Measurements from ENCODE around the gene COL10A1.

Gene COL10A1

DNA sequence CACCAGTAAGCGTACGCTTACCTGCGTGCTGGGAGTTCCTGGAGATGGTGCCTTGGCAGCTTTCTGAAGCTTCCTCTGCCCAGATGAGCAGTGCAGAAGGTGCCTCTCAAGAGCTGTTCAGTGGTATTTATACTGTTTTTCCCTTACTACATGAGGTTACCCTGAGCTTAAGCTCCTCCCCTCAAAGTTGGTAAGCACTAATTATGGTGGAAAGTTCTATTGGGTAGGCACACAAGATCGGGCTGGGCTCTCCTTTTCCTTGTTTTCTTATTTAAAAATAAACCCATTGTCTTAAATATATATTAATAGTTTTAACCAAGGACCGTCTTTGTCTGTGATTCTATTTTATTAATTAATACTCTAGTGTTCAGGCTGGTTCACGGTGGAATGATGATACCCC is at the start of gene COL10A1:
Gene COL10A1, minus strand, starts transcription at position 101 of the 400 bp plus-strand sequence. CDS start 640 bp downstream, outside the sequence.
- DNase-seq: no peak

DNA sequence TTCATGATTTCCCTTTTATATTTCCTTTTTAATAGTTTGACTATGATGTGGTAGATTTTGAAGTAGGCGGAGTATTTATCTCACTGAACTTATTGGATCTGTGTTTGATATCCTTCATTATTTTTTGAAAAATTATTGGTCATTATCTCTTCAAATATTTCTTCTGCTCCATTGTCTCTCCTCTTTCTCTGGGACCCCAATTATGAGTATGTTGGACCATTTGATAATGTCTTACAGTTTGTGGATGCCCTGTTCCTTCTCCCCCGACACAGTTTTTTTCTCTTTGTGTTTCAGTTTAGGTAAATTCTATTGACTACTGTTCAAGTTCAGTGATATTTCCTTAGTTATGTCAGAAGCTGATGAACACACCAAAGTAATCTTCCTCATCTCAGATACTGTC is 49.4 kb upstream of the COL10A1 start:
- DNase-seq: no peak

DNA sequence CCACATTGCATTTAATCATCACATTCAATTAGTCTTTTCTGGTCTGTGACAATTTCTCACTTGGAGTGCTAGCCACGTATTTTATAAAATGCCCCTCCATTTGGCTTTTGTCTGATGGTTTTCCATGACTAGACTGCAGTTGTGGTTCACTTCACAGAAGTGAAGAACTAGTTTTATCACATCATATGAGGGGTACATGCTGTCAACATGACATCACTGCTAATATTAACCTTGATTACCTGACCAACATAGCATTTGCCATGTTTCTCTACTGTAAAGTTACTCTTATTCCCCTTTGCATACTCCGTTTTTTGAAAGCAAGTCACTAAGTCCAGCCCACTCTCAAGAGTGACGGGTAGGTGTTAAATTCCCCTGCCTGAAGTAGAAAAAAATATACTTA is 48.0 kb upstream of the COL10A1 start:
- no peak for DNase-seq

DNA sequence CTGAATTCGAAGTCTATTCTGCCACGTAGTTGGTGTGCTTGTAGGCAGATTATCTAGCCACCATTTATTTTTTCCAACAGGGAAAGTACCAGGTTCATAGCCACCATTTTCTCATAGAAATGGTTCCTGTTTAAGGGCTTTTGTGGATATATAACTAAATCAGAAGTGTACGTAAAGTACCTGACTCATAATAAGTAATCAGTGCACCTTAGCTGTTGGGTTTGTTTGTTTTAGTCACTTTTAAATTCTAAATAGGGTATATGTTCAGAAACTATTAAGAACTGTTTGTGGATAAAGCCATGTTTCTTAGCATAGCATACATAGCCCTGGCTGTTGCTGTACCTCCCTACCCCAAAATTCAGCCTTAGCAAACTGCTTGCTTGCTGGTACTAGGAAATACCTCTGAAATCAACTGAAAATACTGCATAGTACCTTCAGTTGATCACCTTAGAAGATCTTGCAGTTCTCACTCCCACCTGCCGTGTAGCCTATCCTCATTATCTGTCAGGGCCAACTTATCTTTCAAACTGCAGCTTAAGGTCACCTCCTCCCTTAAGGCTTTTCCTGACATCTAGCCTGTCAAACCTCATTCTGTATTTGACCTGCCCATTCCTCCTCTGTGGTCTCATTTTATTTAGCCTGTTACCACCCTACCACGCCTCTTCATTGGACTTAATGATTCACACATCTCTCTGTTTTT is 44.6 kb upstream of the COL10A1 start:
- peak; percentile 14 for DNase-seq

DNA sequence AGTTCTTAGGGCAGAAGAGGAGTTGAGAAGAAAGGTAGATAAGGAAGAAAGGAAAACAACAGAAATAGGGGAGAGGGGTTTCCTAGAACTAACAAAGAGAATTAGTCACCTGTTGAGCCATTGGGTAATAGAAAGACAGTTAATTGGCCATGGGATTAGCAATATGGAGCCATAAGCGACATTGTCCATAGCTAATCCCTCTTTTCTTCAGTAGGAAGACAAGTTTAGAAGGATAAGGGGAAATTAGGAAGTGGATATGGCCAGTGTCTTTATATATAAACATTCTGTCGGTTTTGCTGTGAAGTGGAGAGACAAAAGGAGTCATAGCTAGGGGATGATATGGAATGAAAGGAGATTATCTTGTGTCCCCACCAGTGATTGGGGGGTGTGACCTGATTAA is 43.9 kb upstream of the COL10A1 start:
- DNase-seq: no peak

DNA sequence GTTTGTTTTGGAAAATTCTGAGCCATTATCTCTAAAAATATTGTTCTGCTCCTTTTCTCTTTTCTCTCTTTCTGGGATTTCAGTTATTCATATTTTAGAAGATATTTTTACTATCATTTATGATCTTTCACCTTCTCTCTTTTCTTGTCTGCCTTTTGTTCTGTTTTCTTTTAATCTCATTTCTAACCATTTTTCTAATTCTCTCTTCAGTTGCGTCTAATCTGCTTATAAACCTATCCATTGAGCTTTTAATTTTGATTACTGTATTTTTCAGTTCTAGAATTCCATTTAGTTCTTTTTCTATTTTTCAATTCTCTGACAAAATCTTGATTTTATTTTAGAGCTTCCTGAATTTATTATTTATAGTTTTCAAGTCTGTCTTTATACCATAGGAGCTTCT is 42.2 kb upstream of the COL10A1 start:
- no peak for DNase-seq

DNA sequence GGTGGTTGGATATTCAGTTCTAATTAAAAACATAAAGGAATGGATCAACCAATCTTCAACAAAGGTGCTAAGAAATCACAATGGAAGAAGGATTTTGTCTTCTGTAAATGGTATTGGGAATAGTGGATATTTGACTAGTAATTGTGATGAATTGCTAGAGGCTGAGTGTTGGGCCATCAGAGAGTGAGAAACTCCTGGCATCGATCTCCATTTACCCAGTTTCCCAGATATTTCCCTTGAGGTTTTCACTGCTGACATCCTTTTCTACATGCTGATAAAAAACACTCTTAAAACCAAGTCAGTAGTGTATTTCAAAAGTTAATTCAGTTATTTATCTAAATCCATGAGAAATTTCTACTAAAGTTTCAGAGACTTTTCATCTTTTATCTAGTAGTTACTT is 40.4 kb upstream of the COL10A1 start:
- no peak for DNase-seq

DNA sequence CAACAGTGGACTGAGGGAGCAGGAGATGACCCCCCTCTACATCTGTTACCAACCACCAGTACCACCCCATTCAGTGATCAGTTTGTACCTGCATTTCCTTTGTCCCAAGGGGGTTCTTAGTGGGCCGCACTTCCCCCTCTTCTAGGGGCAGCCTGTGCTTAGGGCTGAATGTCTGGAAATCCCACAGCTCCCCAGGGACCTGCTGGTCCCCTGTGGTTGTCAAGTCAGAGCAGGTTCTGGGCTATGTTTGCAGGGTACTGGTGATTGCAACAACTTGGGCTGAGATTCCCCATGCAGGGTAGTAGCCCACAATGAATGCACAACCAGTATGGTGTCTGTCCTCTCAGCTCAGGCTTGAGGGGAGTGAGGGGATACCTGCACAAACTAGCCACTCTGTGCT is 39.7 kb upstream of the COL10A1 start:
- DNase-seq: no peak

DNA sequence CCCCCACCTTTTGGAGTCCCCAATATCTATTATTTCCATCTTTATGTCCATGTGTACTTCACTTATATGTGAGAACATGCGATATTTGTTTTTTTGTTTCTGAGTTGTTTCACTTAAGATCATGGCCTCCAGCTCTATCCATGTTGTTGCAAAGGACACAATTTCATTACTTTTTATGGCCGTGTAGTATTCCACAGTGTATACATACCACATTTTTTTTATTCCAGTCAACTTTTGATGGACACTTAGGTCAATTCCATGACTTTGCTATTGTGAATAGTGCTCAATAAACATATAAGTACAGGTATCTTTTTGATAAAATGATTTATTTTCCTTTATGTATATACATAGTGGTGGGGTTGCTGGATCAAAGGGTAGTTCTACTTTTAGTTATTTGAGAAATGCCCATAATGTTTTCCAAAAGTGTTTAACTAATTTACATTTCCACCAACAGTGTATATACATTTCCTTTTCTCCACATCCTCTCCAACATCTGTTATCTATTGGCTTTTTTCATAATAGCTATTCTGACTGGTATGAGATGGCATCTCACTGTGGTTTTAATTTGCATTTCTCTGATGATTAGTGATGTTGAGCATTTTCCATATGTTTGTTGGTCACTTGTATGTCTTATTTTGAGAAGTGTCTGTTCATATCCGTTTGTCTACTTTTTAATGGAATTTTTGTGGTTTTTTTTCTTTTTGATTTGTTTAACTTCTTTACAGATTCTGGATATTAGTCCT is 34.0 kb upstream of the COL10A1 start:
- DNase-seq: no peak

DNA sequence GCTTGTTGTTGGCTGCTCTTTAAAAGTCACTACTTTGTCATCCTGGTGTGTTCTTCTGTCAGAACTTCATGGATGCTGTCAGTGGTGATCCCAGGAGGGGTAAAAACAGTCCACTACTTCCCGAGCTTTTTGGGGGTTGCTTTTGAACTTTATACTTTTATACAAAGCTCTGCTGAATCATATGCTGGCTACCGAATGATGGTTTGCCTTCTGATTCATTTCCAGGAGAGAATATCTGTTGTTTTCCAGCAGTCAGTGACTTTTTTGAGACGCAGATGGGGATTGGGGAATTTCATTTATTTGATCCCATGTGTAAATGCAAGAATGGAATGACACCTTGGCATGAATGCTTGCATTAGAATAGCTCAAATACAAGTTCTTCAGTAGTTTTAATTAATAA is 32.7 kb upstream of the COL10A1 start:
- DNase-seq: no peak

DNA sequence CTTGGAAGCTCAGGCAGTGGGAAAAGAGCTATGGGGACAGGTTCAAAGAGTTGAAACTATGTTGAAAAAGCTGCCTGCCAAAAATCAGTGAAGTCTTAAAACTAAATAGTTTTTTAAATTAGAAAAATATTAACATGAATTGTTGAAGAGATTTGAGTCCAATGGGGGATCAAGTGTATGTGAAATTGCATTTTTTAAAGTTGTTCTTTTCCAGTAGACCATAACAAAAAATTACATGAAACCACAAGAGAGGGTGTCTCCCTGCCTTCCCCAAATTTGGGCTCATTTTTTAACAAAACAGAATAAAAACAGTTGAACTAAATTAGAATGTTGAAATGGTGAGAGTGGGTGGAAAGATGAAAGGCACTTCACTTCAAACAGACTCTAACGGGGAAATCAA is 31.5 kb upstream of the COL10A1 start:
- no peak for DNase-seq

DNA sequence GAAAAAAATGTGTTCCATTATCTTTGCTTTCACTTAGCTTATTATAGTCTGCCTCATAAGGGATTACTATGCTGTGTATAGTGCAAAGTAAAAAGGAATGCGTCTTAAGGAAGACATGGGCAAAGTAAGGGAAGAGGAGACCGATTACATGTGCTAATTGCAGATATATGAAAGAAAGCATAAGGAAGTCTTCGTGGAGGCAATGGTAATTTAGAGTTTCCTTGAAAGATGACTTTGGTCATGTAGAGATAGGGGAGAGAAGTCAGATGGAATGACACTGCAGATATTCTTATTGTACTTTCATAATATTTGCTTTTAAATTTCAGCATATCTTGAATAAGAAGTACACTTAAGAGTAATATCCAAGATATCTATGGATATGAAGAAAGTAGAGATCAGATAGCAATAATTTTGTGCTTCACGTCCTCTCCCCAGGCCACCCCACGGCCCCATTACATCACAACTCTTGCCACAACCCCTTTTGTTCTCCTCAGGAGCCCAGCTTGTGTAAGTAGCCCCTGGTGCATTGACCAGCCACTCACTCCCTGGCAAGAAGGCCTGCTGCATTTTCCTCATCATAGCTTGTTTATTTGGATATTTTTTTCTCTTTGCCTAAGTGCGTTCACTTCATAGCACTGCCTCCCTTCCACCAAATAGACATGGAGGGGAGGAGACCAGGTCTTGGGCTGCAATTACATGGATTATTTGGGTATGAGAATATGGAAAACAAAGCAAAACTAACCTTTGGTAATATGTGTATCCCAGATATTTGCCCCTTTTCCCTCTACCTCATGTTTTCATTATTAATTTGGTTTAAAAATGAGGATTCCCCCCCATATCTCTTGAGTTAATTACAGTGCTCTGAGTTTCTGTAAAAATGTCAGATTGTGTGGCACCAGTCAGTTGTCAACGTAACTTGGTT is 30.7 kb upstream of the COL10A1 start:
- DNase-seq: peak; percentile 55

DNA sequence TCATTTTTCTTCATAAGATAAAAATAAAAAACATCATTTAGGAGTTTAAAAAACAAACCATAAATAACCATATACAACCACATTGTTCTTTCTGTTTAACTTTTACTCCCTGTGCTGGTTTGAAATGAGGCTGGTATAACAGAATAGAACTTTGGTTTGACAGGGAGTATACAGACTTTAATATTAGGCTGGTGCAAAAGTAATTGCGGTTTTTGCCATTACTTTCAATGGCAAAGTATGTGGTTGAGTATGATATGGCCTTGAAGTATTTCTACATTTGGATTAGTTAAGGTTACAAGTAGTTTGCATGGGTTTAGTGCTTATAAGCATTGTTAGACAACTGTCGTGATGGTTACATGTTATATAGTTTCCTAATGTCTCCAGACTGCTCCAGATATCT is 29.0 kb upstream of the COL10A1 start:
- DNase-seq: no peak

DNA sequence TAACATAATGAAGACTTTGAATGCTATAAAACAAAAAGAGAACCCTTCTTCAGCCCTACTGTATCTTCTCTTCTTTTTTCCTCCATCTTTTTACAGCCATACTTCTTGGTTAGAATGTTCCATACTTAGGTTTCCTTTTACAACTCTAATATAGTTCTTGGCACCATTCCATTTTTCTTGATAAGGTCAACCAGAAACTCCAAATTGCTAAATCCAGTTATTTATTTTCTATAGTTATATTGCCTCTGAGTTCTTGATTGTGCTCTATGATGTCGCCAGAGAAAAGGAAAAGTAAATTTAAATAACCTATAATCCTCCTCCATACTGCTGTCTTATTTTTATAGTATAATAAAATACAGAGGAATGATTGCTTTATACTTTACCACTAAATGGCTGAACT is 26.7 kb upstream of the COL10A1 start:
- DNase-seq: no peak

DNA sequence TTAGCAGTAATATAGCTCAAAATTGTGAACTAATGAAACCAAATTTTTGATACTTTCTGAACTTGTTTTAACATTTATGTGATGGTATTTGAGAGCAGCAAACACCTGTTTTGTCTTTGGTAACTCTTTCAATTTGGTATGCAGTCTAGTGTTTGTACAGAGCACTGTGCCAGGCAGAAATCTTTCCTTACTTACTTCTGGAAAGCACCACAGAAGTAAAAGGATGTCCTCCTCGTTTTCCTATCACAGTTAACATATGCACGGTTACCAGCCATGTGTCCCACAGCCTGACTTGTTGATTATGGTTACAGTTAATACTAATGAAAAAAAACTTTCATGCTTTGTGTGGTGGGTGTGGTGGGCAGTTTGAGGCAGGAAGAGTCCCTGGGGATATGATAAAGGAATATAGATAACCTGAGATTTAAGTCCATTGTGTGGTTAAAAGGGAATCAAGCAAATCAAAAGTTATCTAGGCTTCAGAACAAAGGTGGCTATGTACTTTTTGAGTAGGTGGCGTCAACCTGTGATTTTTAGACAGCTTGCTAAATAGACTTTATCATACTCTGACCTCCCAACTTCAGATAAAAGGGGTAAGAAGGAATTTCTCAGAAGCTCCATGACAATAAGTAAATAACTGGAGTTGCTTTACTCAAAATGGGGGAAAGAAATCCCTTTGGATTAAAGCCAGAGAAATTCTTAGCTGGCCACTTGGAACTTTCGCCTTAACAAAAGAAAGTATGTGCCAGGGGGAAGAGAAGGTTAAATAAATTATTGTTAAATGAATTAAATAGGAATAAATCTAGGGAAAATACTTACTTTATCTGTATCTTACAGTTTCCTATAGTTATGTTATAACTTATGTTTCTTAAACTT is 20.1 kb upstream of the COL10A1 start:
- DNase-seq: peak; percentile 28

DNA sequence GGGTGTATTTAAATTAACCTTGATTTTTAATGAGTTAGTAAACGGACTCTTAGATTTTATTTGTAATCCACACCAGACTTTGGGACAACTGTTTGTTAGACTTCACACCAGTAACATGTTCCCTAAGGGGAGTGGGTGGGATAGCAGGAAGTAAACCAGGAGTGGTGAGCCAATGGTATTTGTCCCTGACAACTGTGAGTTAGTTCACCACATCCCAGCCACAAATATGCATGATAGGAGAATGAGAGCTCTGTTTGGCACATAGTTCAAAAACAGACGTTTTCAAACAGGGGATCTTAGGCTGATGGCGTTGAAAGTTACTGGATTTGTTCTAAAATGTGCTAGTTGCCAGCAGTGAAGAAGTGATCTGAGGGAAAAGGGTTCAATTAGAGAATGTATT is 18.7 kb upstream of the COL10A1 start:
- DNase-seq: no peak

DNA sequence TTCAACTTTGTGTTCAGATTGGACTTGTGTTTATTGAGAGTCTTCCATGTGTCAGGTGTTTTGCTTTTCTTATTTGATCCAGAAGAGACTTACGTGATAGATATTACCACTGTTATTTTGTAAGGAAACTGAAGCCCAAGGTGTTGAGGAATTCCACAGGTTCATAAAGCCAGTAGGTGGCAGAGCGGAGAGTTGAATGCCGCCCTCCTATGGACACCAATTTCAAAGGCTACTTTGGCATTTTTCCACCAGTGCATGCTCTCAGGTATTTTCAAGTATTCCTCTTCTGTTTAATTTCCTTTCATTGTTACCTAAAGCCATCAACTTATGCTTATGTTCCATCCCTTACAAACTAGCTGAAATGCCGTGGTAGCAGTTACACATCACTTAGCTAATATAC is 14.0 kb upstream of the COL10A1 start:
- DNase-seq: no peak

DNA sequence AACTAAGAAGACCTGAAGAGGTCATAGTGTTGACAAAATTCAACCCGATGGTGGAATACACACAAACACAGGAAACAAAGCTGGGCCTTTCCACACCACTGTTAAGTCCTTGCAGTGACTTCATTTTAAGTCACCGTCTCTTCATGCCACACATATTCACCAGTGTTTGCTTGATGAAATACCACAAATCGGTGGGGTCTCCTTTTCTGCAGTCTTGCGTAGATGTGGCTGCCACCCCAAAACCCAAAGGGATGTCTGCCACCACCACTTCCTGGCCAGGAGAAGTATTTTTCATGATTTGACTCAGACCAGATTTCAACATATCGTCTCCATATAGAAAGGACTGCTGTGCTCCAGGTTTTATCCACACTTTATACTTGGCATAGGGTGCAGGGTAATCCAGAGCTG is 11.0 kb upstream of the COL10A1 start:
- no peak for DNase-seq

DNA sequence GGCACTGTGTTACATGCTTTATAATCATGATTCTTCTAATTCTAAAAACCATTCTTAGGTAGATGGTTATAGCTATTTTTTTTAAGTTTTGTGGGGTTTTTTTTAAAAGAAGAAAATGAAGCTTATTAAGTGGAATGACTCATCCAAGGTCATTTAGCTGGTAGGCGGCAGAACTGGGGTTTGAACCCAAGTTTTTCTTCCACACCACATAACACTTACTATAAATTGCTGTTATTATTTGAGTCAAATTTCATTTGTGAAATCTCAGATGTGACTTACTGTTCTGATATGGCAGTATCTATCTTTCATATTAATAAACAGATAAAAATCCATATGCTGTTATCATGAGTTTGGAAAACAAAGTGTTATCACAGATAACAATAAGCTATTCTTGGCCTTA is 10.4 kb upstream of the COL10A1 start:
- DNase-seq: no peak

DNA sequence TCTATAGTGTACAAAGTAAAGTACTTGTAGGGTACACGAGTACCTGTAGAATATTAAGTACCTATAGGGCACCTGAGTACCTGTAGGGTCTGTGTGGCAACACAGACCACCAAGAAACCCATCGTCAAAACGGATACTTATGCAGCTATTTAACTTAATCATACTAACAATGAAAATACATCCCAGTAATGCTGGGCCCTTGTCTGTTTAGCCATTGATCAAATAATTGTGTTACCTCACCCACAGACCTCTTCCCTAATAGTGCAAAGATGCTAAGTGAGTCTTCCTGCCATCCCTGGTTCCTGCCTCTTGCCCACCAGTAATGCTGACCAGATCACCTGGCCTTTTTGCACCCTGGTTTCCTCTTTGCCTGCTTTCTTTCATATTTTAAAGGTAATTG is 7.5 kb upstream of the COL10A1 start:
- DNase-seq: no peak

DNA sequence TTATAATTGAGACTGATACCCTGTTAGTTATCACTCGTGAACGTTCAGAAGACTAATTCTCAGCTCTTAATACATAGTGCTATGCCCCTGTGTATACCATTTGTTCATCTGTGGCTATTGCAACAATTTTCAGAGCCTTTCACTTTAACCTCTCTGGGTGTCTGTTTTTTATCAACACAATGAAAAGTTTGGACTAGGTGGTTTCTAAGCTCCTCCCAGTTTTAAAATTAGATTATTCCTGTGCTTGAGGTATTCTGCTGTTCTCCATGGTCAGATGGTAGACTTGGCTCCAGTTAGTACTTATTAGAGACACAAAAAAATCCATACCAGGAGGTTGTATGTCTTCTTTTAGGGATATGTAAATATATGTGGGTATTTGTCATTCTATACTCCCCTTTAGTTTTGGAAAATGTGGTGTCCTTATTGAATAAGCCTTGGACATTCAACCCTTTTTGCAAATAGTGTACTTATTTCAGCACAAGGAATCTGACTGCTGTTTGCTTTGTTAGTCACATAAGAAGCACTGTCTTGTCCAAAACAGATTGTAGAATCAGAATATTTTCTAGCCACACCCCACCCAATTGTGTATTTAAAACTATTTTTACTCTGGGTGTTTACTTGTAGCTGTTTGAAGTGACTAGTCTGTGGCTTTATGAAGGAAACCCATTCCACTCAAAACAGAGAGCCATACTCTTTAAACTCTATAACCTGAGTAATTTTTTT is 2.0 kb upstream of the COL10A1 start:
- DNase-seq: no peak

DNA sequence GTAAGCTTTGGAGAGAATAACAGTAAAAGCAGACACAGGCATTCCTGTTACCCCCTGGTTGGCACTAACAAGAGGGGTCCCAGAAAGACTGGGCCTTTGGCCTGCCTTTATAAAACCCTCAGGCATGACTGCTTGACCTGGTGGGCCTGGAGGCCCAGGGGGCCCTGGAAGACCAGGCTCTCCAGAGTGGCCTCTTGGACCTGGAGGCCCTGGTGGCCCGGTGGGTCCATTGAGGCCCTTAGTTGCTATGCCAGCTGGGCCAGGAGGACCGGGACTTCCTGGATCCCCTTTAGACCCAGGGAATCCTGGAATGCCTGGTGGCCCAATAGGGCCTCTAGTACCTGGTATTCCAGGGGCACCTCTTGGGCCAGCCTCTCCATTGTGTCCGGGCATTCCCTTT is 5.5 kb downstream of the COL10A1 start:
- no peak for DNase-seq
